GM12874 (cell line): ENCODE results near the gene PSMB8.

ENCODE experiments used
- TF ChIP-seq, protein P1 (sequence below): IDR thresholded peaks from 2 replicates; pipeline ENCODE4 v1.5.1; 2011; ENCODE audit warnings: low read depth, mild to moderate bottlenecking, control low read depth, low read length, moderate library complexity; ENCODE audit not compliant: insufficient read depth

PSMB8 gene

DNA sequence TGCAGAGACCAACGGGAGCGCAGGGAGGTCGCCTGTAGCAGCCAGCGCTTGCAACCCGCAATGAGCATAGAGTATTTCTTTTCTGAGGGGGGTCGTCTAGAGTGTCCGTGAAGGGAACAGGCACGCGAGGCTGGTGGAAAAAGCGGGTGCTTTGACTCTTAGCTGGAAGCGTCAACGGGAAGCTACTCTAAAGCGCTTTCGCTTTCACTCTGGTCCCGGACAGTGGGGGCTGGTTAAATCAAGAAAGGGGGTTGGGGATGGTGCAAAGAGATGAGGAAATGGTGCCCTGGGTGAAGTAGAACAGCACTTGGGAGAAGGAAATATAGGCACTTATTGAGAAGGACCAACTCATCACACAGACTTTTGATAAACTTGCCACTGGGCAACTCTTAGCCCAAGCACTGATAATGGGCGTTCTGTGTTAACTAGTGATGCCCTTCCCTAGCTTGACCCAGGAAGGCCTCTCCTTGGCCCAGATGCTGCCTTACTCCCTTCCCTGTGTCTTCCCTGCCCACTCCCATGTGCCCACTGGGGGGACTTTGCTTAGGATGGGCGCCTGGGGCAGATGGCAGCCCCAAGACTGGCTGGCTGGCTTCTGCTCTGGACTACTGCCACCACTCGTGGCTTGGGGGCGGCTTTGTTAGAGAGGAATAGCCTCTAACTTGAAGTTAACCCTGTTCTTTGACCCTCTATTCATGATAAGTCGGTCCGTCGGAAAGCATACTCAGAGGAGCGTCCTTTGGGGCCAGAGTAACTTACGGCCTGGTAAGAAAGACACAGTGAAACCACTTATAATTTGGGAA lies 10.7 kb upstream of the PSMB8 start:
- TF ChIP-seq, protein P1, sequence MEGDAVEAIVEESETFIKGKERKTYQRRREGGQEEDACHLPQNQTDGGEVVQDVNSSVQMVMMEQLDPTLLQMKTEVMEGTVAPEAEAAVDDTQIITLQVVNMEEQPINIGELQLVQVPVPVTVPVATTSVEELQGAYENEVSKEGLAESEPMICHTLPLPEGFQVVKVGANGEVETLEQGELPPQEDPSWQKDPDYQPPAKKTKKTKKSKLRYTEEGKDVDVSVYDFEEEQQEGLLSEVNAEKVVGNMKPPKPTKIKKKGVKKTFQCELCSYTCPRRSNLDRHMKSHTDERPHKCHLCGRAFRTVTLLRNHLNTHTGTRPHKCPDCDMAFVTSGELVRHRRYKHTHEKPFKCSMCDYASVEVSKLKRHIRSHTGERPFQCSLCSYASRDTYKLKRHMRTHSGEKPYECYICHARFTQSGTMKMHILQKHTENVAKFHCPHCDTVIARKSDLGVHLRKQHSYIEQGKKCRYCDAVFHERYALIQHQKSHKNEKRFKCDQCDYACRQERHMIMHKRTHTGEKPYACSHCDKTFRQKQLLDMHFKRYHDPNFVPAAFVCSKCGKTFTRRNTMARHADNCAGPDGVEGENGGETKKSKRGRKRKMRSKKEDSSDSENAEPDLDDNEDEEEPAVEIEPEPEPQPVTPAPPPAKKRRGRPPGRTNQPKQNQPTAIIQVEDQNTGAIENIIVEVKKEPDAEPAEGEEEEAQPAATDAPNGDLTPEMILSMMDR = no peak

DNA sequence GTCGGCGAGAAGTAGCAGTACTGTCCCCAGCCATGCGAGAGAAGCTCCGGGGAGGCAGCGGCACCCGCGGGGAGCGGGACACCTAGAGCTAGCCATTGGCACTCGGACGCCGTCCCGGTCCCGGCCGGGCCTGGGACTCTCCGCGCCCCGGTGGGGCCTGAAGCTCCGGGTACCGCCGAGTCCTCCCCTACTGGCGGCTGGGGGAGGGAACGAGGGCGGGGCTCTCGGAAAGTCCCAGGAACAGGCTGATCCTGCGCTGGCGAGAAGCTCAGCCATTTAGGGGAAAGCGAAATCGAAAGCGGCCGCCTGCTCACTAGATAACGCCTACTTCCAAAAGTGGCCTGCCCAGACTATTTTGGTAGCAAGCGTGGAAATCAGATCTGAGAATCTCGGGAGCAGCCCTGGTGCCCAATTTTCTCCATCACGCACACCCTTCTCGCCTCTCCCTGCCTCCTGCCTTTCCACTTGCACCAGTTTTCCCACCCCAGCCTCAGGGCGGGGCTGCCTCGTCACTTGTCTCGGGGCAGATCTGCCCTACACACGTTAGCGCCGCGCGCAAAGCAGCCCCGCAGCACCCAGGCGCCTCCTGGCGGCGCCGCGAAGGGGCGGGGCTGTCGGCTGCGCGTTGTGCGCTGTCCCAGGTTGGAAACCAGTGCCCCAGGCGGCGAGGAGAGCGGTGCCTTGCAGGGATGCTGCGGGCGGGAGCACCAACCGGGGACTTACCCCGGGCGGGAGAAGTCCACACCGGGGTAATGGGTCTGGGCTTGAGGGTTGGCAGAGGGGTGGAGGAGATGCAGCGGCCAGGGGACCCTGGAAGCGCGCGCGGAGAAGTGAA lies 9.9 kb upstream of the PSMB8 start, which contains the start of the genes PSMB9 and TAP1:
TSS of gene PSMB9 (plus strand) at position 652 of the 835 bp plus-strand sequence. CDS start at position 690, 38 bp downstream.
TSS of gene TAP1 (minus strand) at position 164 of the 835 bp plus-strand sequence. CDS start at position 96, 68 bp downstream.
- TF ChIP-seq, protein P1 = peak; percentile 86

- TF ChIP-seq, protein P1 = no peak
Measured at GRCh38 chr6:32852844-32853540, 9.1 kb upstream of the PSMB8 start.

DNA sequence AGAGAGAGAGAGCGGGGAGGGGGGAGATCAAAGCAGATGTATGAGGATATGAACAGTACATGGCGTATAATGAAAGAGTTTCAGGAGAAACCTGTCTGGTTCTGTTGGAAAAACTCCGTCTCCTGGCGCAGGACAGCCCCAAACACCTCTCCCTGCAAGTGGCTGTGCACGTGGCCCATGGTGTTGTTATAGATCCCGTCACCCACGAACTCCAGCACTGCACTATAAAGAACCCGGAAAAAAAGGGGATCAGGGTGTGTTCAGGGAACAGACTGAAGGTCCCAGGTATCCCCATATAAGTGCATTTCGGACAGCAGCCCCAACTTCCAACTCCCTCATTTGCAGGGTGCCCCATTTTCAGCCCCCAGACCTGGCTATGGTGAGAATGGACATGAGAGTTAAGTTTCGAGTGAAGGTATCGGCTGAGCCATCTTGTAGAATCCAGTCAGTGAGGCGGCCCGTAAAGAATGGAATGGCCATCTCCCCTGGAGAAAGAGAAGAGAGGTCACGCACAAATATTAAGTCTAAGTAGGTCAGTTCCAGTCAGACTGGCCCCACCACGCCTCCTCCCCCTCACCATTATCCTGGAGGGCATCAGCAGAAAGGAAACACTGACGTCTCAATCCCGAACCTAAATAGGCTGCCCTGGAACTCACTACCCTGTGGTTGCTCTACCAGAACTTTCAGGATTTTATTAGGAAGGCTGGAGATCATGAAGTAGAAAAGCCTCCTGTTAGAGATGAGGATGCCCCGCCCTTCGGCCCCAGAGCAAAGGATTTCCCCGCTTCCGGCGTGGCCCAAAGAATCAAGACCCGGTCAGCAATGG lies 8.4 kb upstream of the PSMB8 start:
- TF ChIP-seq, protein P1 = no peak

DNA sequence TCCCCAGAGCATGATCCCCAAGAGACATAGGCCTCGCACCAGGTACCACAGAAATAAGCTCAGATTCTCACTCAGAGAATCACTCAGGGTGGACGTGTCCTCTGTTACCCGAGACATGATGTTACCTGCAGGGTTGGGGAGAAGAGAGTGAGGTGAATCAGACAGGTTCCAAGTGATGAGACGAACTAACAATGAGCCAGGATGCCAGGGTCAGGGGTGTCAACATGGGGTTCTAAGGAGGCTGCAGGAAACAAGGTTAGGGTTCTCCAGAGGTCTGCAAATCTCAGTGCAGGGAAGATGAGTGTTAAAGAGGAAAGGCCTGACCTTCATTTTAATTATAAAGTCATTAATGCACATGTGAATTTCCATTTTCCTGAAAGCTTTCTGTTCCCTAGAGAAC lies 7.2 kb upstream of the PSMB8 start:
- TF ChIP-seq, protein P1 = no peak

DNA sequence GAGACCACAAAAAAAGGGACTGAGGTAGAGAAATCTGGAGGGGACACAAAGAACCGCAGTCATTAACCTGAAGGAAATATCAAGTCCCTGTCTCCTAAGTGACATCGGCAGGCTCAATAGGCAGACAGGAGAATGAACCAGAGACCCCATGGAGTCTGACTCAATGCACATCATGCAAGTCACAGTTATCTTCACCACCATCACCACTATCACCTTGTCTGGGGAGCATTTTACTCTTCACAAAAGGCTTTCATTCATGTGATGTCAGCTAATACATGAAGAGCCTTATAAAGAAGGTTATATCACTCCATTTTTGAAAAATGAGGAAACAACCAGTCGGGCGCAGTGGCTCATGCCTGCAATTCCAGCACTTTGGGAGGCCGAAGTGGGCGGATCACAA lies 5.3 kb upstream of the PSMB8 start:
- TF ChIP-seq, protein P1 = no peak
